Sigmoid colon (tissue), 7 donors: ENCODE measurements around the gene MAGI2. TPM values are rescaled to one million over a fixed set of nuclear protein-coding genes. Genes with fewer than 3 reads are reported as not detected.

Source experiments
- DNase-seq: peaks from one replicate; pipeline ENCODE4 v3.0.0-alpha.2; 2019
- H3K27ac ChIP-seq, 4 donors: fragments of 200-600 bp; sonication (generic); one replicate each; pipeline ENCODE4 v1.5.1; 2016 to 2019; ENCODE audit warnings: mild to moderate bottlenecking in 1 of 4
- H3K27me3 ChIP-seq, 3 donors: fragments of 200-600 bp; sonication (generic); one replicate each; pipeline ENCODE4 v1.5.1; 2019; ENCODE audit warnings: mild to moderate bottlenecking in 1 of 3
- H3K36me3 ChIP-seq, 4 donors: fragments of 200-600 bp; sonication (generic); one replicate each; pipeline ENCODE4 v1.5.1; 2016 to 2019
- H3K4me1 ChIP-seq, 4 donors: fragments of 200-600 bp; sonication (generic); one replicate each; pipeline ENCODE4 v1.5.1; 2017 to 2019
- H3K4me3 ChIP-seq, 4 donors: fragments of 200-600 bp; sonication (generic); one replicate each; pipeline ENCODE4 v1.5.1; 2017 to 2019; ENCODE audit warnings: mild to moderate bottlenecking in 2 of 4, moderate library complexity in 1 of 4
- H3K9me3 ChIP-seq, 4 donors: fragments of 200-600 bp in 3 of 4; sonication (generic) in 3 of 4; one replicate each; pipeline versions ENCODE4 v1.5.1 to v1.6.1; 2013 to 2019
- EP300 ChIP-seq, 4 donors: sonication (generic); formaldehyde crosslinking; IDR thresholded peaks; one replicate each; pipeline ENCODE4 v1.6.1; 2017; ENCODE audit warnings: antibody characterized with exemption in 4 of 4
- POLR2A ChIP-seq, 2 donors: fragments of 450-650 bp; IDR thresholded peaks; one replicate each; pipeline ENCODE4 v1.6.1; 2016; ENCODE audit warnings: antibody characterized with exemption in 2 of 2, mild to moderate bottlenecking in 2 of 2, moderate library complexity in 2 of 2
- POLR2AphosphoS5 ChIP-seq, 4 donors: sonication (generic); formaldehyde crosslinking; IDR thresholded peaks; one replicate each; pipeline ENCODE4 v1.6.1; 2017; ENCODE audit warnings: antibody characterized with exemption in 4 of 4
- WGBS, 2 donors: extraction: QIAGEN DNeasy Blood & Tissue Kit; methylation state at CpG; one replicate each; pipeline ENCODE4 v1.1.7; 2013; 5-methylcytosine and 5-hydroxymethylcytosine counted together
- intact Hi-C: fragments of 100-400 bp; cut with DNase I; formaldehyde crosslinking; loops from one replicate; pipeline ENCODE4 v1.15.1; 2023
- polyA plus RNA-seq, 3 donors: library from polyadenylated mRNA; stranded (reverse); fragments of 200-250 nt; gene quantifications; one replicate each; pipeline ENCODE4 v1.2.3, GENCODE V29; 2013
- total RNA-seq, 4 donors: library from RNA; depleted of rRNA; stranded (reverse); fragments of >200 nt; gene quantifications; one replicate each; pipeline ENCODE4 v1.1.0, GENCODE V29; 2016
- TF ChIP-seq, protein P1 (sequence below), 4 experiments: fragments of 450-650 bp in 3 of 4; fragments of 200-600 bp in 1 of 4; IDR thresholded peaks; one replicate each; pipeline ENCODE4 v1.5.1; 2016 to 2019; ENCODE audit warnings: antibody characterized with exemption in 4 of 4, mild to moderate bottlenecking in 3 of 4, moderate library complexity in 2 of 4
- donor health status: healthy with polysubstance abuse.
- donor health status: Bipolar disorder and iron deficiency.
- donor health status: healthy.

Gene MAGI2
- total and polyA plus RNA-seq, 7 donors = 0.69 to 26.9 (median 14.7) TPM

DNA sequence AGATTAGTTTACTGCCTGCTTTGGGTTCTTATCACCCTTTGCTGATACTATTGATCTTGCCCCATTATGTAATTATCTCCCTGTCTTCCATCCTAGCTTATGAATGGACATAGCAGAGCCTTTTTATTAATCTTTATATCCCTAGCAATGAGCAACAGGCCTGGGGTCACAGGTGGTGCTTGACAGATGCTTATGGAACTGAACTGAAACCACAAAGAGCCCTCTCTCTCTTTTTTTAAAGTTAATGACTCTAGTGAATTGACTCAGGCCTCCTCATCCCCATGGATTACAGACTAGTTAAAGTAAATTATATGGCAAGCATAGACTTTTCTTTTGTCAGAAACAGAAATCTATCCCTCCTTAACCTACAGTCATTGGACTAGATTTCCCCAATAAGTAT is 1389.7 kb downstream of the MAGI2 start:
- intact Hi-C loops = no loop called here
- H3K27ac ChIP-seq = no peak overlapping the region
- no peaks in the 10 kb centered on the region for H3K36me3 ChIP-seq
- no peaks in the 10 kb centered on the region for H3K27me3 ChIP-seq
- no peaks in the 10 kb centered on the region for H3K9me3 ChIP-seq
- no peak overlapping the region for H3K4me3 ChIP-seq
- TF ChIP-seq EP300 (IDR thresholded peaks at IDR 0.05) = no peak
- TF ChIP-seq POLR2AphosphoS5 (IDR thresholded peaks at IDR 0.05) = no peak
- TF ChIP-seq POLR2A (IDR thresholded peaks at IDR 0.05) = no peak
- TF ChIP-seq, protein P1, sequence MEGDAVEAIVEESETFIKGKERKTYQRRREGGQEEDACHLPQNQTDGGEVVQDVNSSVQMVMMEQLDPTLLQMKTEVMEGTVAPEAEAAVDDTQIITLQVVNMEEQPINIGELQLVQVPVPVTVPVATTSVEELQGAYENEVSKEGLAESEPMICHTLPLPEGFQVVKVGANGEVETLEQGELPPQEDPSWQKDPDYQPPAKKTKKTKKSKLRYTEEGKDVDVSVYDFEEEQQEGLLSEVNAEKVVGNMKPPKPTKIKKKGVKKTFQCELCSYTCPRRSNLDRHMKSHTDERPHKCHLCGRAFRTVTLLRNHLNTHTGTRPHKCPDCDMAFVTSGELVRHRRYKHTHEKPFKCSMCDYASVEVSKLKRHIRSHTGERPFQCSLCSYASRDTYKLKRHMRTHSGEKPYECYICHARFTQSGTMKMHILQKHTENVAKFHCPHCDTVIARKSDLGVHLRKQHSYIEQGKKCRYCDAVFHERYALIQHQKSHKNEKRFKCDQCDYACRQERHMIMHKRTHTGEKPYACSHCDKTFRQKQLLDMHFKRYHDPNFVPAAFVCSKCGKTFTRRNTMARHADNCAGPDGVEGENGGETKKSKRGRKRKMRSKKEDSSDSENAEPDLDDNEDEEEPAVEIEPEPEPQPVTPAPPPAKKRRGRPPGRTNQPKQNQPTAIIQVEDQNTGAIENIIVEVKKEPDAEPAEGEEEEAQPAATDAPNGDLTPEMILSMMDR (IDR thresholded peaks at IDR 0.05) = no peak
- no peak for DNase-seq
- H3K4me1 ChIP-seq = no peaks in the 10 kb centered on the region

DNA sequence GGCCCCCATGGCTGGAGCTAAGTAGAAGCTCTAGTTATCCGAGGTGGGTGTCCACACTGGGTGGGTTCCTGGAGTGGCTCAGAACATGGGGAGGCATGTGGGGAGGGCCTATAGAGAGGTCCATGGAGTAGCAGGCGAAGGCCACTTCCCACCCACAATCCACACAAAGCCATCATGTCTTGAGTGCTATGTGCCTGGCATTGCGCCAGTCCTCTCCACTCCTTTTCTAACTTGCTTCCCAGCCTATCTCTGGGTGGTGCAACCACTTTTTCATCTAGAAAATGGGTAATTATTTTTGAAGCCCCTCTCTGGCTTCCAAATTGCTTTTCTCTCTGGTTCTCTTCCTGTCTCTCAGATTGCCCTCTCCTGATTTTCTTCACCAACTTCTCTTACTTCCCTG is 1391.3 kb downstream of the MAGI2 start:
- Histone ChIP-seq H3K4me1 (no peaks in the 10 kb centered on the region), H3K27me3 (no peaks in the 10 kb centered on the region), H3K9me3 (no peaks in the 10 kb centered on the region), H3K36me3 (no peaks in the 10 kb centered on the region), H3K27ac (no peak overlapping the region), H3K4me3 (no peak overlapping the region)
- TF ChIP-seq POLR2A (IDR thresholded peaks at IDR 0.05) (no peak), POLR2AphosphoS5 (IDR thresholded peaks at IDR 0.05) (no peak), EP300 (IDR thresholded peaks at IDR 0.05) (no peak)
- TF ChIP-seq, protein P1 (IDR thresholded peaks at IDR 0.05) = no peak
- intact Hi-C loops = no loop called here
- no peak for DNase-seq
- 82 to 93% methylated on average over 3 of the region's 3 CpGs for WGBS, 2 donors

DNA sequence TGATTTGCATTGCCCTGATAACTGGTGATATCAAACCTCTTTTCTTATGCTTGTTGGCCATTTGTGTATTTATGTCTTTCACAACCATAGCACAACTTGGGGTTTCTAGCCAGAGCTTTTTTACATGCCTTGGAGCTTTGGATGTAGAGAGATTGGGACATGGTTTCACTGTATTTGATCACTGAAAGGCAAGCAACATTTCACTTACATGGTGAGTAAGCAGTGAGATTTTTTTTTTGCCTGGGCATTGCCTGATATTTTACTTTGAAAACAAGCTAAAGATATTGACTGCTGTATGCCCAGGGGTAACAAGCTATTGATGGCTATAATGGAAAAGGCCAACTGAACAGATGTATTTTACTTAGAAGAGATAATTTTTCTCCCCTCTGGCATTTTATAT is 1395.9 kb downstream of the MAGI2 start:
- Histone ChIP-seq H3K9me3 (no peaks in the 10 kb centered on the region), H3K27me3 (no peaks in the 10 kb centered on the region), H3K4me3 (no peak overlapping the region), H3K4me1 (no peaks in the 10 kb centered on the region), H3K27ac (no peak overlapping the region), H3K36me3 (no peaks in the 10 kb centered on the region)
- intact Hi-C loops = no loop called here
- no peak for DNase-seq
- TF ChIP-seq POLR2A (IDR thresholded peaks at IDR 0.05) (no peak), EP300 (IDR thresholded peaks at IDR 0.05) (no peak), POLR2AphosphoS5 (IDR thresholded peaks at IDR 0.05) (no peak)
- TF ChIP-seq, protein P1 (IDR thresholded peaks at IDR 0.05) = no peak

DNA sequence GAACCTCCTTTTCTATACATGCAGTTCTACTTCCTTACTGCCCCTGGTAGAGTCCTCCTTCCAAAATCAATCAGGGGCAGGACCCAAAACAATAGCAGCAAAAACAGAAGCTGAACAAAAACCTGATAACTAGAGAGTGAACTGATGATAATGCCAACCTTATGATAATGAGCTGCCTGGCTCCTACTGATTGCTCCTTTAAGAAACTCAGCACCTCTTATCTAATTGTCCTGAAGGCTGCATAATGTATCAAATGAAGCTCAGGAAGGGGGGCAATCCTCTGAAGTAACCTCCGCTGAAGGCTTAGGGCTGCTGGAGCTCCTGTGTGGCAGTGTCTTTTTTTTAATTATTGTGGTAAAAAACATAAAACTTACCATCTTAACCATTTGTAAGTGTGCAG is 1397.9 kb downstream of the MAGI2 start:
- Histone ChIP-seq H3K36me3 (no peaks in the 10 kb centered on the region), H3K4me1 (no peaks in the 10 kb centered on the region), H3K27me3 (no peaks in the 10 kb centered on the region), H3K27ac (no peak overlapping the region), H3K4me3 (no peak overlapping the region), H3K9me3 (no peaks in the 10 kb centered on the region)
- 92 to 93% methylated on average over 1 of the region's 1 CpG for WGBS, 2 donors
- no peak for DNase-seq
- intact Hi-C loops = no loop called here
- TF ChIP-seq, protein P1 (IDR thresholded peaks at IDR 0.05) = no peak
- no peak for TF ChIP-seq POLR2AphosphoS5 (IDR thresholded peaks at IDR 0.05)
- TF ChIP-seq POLR2A (IDR thresholded peaks at IDR 0.05) = no peak
- TF ChIP-seq EP300 (IDR thresholded peaks at IDR 0.05) = no peak

DNA sequence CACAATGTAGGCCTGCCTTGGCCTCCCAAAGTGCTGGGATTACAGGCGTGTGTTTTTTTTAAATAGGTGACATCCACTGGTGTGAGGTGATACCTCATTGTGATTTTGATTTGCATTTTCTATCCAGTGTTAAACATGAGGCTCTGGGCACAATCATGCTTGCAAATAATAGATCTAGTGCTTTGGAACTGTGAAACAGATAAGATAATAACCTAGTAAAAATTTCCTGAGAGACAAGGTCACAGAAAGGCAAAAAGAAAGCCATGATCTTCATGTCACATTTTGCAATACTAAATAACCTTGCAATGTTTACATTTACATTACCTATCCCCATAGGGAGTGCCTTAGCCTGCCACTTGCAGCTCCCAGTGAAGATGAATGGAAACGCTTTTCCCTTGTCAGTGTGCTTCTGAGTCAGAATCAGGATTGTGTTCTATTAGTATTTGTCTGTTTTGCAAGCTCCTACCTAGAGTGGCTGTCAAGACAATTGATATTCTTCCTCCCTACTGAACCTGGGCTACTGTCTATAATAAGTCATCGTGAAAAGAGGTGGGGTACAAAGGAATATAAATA is 1398.4 kb downstream of the MAGI2 start:
- no peaks in the 10 kb centered on the region for H3K4me1 ChIP-seq
- WGBS, 2 donors = 19 to 64% methylated on average over 3 of the region's 3 CpGs
- no peaks in the 10 kb centered on the region for H3K27me3 ChIP-seq
- H3K4me3 ChIP-seq = no peak overlapping the region
- H3K36me3 ChIP-seq = no peaks in the 10 kb centered on the region
- intact Hi-C loops = no loop called here
- TF ChIP-seq EP300 (IDR thresholded peaks at IDR 0.05) (no peak), POLR2AphosphoS5 (IDR thresholded peaks at IDR 0.05) (no peak), POLR2A (IDR thresholded peaks at IDR 0.05) (no peak)
- TF ChIP-seq, protein P1 (IDR thresholded peaks at IDR 0.05) = no peak
- H3K9me3 ChIP-seq = no peaks in the 10 kb centered on the region
- DNase-seq = no peak
- no peak overlapping the region for H3K27ac ChIP-seq
